ENCODE data around the gene METRN. TPM values are rescaled to one million over a fixed set of nuclear protein-coding genes. Genes with fewer than 3 reads are reported as not detected.

The METRN gene
- total and polyA plus RNA-seq, 2 donors (not counting 1 experiment from before 2014, with no cell fraction given): 6.9 to 10.4 TPM

GRCh38 chr16:760545-761343 is 45.8 kb downstream of the METRN start, which contains the start of gene MSLN:
Gene MSLN, plus strand, starts transcription at chr16:760734. Its CDS starts 1,947 bp downstream, at chr16:762681.
- Mint-ChIP-seq H3K27ac (no peak within 1 kb of the TSS), H3K4me3 (no peak within 1 kb of the TSS), H3K4me1 (no peaks in the 10 kb centered on the region), H3K27me3 (peaks cover 14% of the 10 kb centered on the region), H3K9me3 (ENCODE audit: insufficient read depth) (peaks cover 3% of the 10 kb centered on the region)
- ATAC-seq (ENCODE audit: low read depth): no peak
- H3K79me2 ChIP-seq (ENCODE audit: control insufficient read depth, insufficient read depth, low read length): no peaks in the 10 kb centered on the region
- H3K9me3 ChIP-seq (ENCODE audit: control extremely low read depth in 1 of 3, control insufficient read depth in 2 of 3, insufficient read depth in 1 of 3, low read length in 2 of 3): peaks cover 0 to 4% (median 0%) of the 10 kb centered on the region in 3 donors
- H3K27ac ChIP-seq (ENCODE audit: low read length in 2 of 2): no peak within 1 kb of the TSS
- no peak for DNase-seq
- no peaks in the 10 kb centered on the region for H4K20me1 ChIP-seq (ENCODE audit: control insufficient read depth, insufficient read depth, low read length, poor library complexity, severe bottlenecking)
- WGBS (ENCODE audit: insufficient coverage): 89% methylated on average over 37 of the region's 37 CpGs
- H3K4me2 ChIP-seq (replicated peaks; ENCODE audit: low read depth, low read length, poor library complexity, severe bottlenecking): no peak within 1 kb of the TSS
- no peak within 1 kb of the TSS for H3K9ac ChIP-seq (ENCODE audit: low read length)
- TF ChIP-seq CTCF (IDR thresholded peaks at IDR 0.05) (no peak), EZH2 (IDR thresholded peaks at IDR 0.05; ENCODE audit: borderline replicate concordance, insufficient read depth, low read depth, low read length, poor library complexity, severe bottlenecking) (no peak)
- CTCF ChIA-PET: no interaction called here
- POLR2A ChIA-PET: no interaction called here
- H3K36me3 ChIP-seq (replicated peaks in 1 of 2; ENCODE audit: control extremely low read depth in 1 of 2, control insufficient read depth in 1 of 2, extremely low read depth in 1 of 2, insufficient read depth in 2 of 2, low read length in 1 of 2): no peaks in the 10 kb centered on the region
- H3K4me1 ChIP-seq (ENCODE audit: control insufficient read depth in 2 of 2, insufficient read depth in 2 of 2, low read length in 2 of 2): no peaks in the 10 kb centered on the region
- H3K4me3 ChIP-seq (ENCODE audit: control extremely low read depth in 1 of 5, extremely low read depth in 1 of 5, insufficient read depth in 1 of 5, low read depth in 2 of 5, low read length in 4 of 5): no peak within 1 kb of the TSS
- no peak within 1 kb of the TSS for H2AFZ ChIP-seq (ENCODE audit: insufficient read depth, low read depth, low read length, poor library complexity, severe bottlenecking)
- intact Hi-C loops (cut with micrococcal nuclease): no loop called here
- H3K27me3 ChIP-seq (replicated peaks in 1 of 4; ENCODE audit: control extremely low read depth in 1 of 4, control insufficient read depth in 3 of 4, insufficient read depth in 4 of 4, low read length in 3 of 4): peaks cover 0 to 2% (median 0%) of the 10 kb centered on the region in 4 experiments
